Brain microvascular endothelial cell (primary cell): ENCODE measurements around the gene TEKT5.
"Not testable (repeated sequence)": the region's sequence is repeated elsewhere in the genome, so short reads cannot be mapped to it uniquely, and the experiment has no call there.

Source experiments
- DNase-seq: peaks from one replicate; pipeline ENCODE4 v3.0.0-alpha.2; 2020
- H3K27ac ChIP-seq: fragments of 250-450 bp; sonication (Bioruptor Pico); 2 replicates; pipeline ENCODE4 v1.5.1; 2020; ENCODE audit warnings: mild to moderate bottlenecking, moderate library complexity
- H3K27me3 ChIP-seq: fragments of 250-450 bp; sonication (Bioruptor Pico); replicated peaks from 2 replicates; pipeline ENCODE4 v1.5.1; 2020; ENCODE audit warnings: mild to moderate bottlenecking
- H3K36me3 ChIP-seq: fragments of 250-450 bp; sonication (Bioruptor Pico); replicated peaks from 2 replicates; pipeline ENCODE4 v1.5.1; 2020; ENCODE audit warnings: mild to moderate bottlenecking
- H3K4me3 ChIP-seq: 2 replicates; pipeline ENCODE4 v1.5.1; 2011; ENCODE audit warnings: low read depth, mild to moderate bottlenecking, control low read depth, low read length, moderate library complexity
- CTCF ChIP-seq: IDR thresholded peaks from 2 replicates; pipeline ENCODE4 v1.5.1; 2011; ENCODE audit warnings: low read depth, mild to moderate bottlenecking, moderate library complexity, low read length, control low read depth, inconsistent platforms; ENCODE audit errors: missing control alignments
- in situ Hi-C: cut with HindIII; loops from 2 replicates; pipeline ENCODE4 v1.10.0; 2017; ENCODE audit warnings: low sequenced_read_pairs, low pct_ligation_motif_present

Gene TEKT5

GRCh38 chr16:10694830-10695229 is at the start of gene TEKT5:
Gene TEKT5 (minus strand): TSS chr16:10694930. CDS start chr16:10694873, 57 bp downstream.
- Histone ChIP-seq H3K4me3 (no peak within 1 kb of the TSS), H3K27me3 (no peaks in the 10 kb centered on the region), H3K27ac (no peak within 1 kb of the TSS), H3K36me3 (no peaks in the 10 kb centered on the region)
- no peak for TF ChIP-seq CTCF
- DNase-seq, result no peak
- in situ Hi-C loops, result no loop called here

GRCh38 chr16:10743610-10744369 is 49.1 kb upstream of the TEKT5 start, which contains the start of gene NUBP1:
Gene NUBP1 (plus strand): TSS chr16:10743842. CDS start chr16:10743864, 22 bp downstream.
- TF ChIP-seq CTCF, result no peak
- Histone ChIP-seq H3K4me3 (peak within 1 kb of the TSS; percentile 77), H3K27me3 (no peaks in the 10 kb centered on the region), H3K36me3 (no peaks in the 10 kb centered on the region), H3K27ac (peak within 1 kb of the TSS; percentile 99)
- DNase-seq, result peak; percentile 99
- in situ Hi-C loops, result loop anchor here (25.0 kb wide), 1 partner anchor 206 kb away; no protein-coding TSS in a partner anchor

- Histone ChIP-seq H3K4me3 (peak overlapping the region; percentile 77), H3K36me3 (no peaks in the 10 kb centered on the region), H3K27me3 (no peaks in the 10 kb centered on the region), H3K27ac (peak overlapping the region; percentile 99)
- in situ Hi-C loops, result loop anchor here (25.0 kb wide), 1 partner anchor 206 kb away; no protein-coding TSS in a partner anchor
- no peak for TF ChIP-seq CTCF
- DNase-seq, result no peak
Observed at GRCh38 chr16:10743227-10743609, 48.5 kb upstream of the TEKT5 start.

- Histone ChIP-seq H3K27ac (no peak overlapping the region), H3K4me3 (no peak overlapping the region), H3K36me3 (no peaks in the 10 kb centered on the region), H3K27me3 (no peaks in the 10 kb centered on the region)
- no peak for TF ChIP-seq CTCF
- no peak for DNase-seq
- in situ Hi-C loops, result loop anchor here (25.0 kb wide), 1 partner anchor 205 kb away; no protein-coding TSS in a partner anchor
Observed at GRCh38 chr16:10741844-10742243, 47.1 kb upstream of the TEKT5 start.

GRCh38 chr16:10741249-10741648 is 46.5 kb upstream of the TEKT5 start:
- not testable (repeated sequence) for H3K27ac ChIP-seq, H3K27me3 ChIP-seq, DNase-seq, H3K36me3 ChIP-seq, H3K4me3 ChIP-seq
- in situ Hi-C loops, result loop anchor here (25.0 kb wide), 1 partner anchor 204 kb away; no protein-coding TSS in a partner anchor

GRCh38 chr16:10740845-10741208 is 46.1 kb upstream of the TEKT5 start:
- no peak for DNase-seq
- H3K27ac ChIP-seq, result no peak overlapping the region
- H3K27me3 ChIP-seq, result no peaks in the 10 kb centered on the region
- in situ Hi-C loops, result loop anchor here (25.0 kb wide), 1 partner anchor 204 kb away; no protein-coding TSS in a partner anchor
- no peak for TF ChIP-seq CTCF
- H3K36me3 ChIP-seq, result no peaks in the 10 kb centered on the region
- no peak overlapping the region for H3K4me3 ChIP-seq
